GM12873 (cell line): ENCODE results near the gene TXNL4B.

ENCODE experiments used
- CTCF ChIP-seq: IDR thresholded peaks from 2 replicates; pipeline ENCODE4 v1.5.1; 2012; ENCODE audit warnings: low read depth, mild to moderate bottlenecking, moderate library complexity, low read length, control low read depth; ENCODE audit not compliant: insufficient read depth; ENCODE audit errors: missing control alignments

Gene TXNL4B

GRCh38 chr16:72123426-72123825 is 30.0 kb upstream of the TXNL4B start:
- no peak for TF ChIP-seq CTCF

- no peak for TF ChIP-seq CTCF
These were observed 29.5 kb upstream of the TXNL4B start for GRCh38 chr16:72122916-72123315.

- no peak for TF ChIP-seq CTCF
These were observed 28.9 kb upstream of the TXNL4B start for GRCh38 chr16:72122308-72122707.

GRCh38 chr16:72120026-72120425 is 26.6 kb upstream of the TXNL4B start:
- TF ChIP-seq CTCF = no peak

- TF ChIP-seq CTCF = no peak
These were observed 20.2 kb upstream of the TXNL4B start for GRCh38 chr16:72113616-72113945.

- no peak for TF ChIP-seq CTCF
These were observed 19.6 kb upstream of the TXNL4B start for GRCh38 chr16:72112906-72113615.

- no peak for TF ChIP-seq CTCF
These were observed 19.0 kb upstream of the TXNL4B start for GRCh38 chr16:72112452-72112792.
